GM10847 (cell line): Measurements from ENCODE around the gene HDAC4.

ENCODE experiments used
- POLR2A ChIP-seq: IDR thresholded peaks from 2 replicates; pipeline ENCODE4 v1.6.1; 2011; ENCODE audit not compliant: insufficient read length; ENCODE audit errors: extremely low read depth

HDAC4 gene

GRCh38 chr2:239269173-239269885, 131.5 kb downstream of the HDAC4 start:
- TF ChIP-seq POLR2A = no peak

- TF ChIP-seq POLR2A = no peak
Measured at GRCh38 chr2:239268549-239268948, 132.3 kb downstream of the HDAC4 start.

- TF ChIP-seq POLR2A = no peak
Measured at GRCh38 chr2:239268082-239268481, 132.7 kb downstream of the HDAC4 start.

- no peak for TF ChIP-seq POLR2A
Measured at GRCh38 chr2:239267288-239267951, 133.4 kb downstream of the HDAC4 start.

- no peak for TF ChIP-seq POLR2A
Measured at GRCh38 chr2:239266779-239267287, 134.0 kb downstream of the HDAC4 start.

- no peak for TF ChIP-seq POLR2A
Measured at GRCh38 chr2:239266434-239266766, 134.4 kb downstream of the HDAC4 start.

GRCh38 chr2:239265681-239266433, 135.0 kb downstream of the HDAC4 start:
- TF ChIP-seq POLR2A = no peak

- no peak for TF ChIP-seq POLR2A
Measured at GRCh38 chr2:239264838-239265651, 135.8 kb downstream of the HDAC4 start.

- TF ChIP-seq POLR2A = no peak
Measured at GRCh38 chr2:239264492-239264837, 136.4 kb downstream of the HDAC4 start.

GRCh38 chr2:239263669-239264491, 136.9 kb downstream of the HDAC4 start:
- no peak for TF ChIP-seq POLR2A

- no peak for TF ChIP-seq POLR2A
Measured at GRCh38 chr2:239263231-239263630, 137.6 kb downstream of the HDAC4 start.

GRCh38 chr2:239262484-239263230, 138.2 kb downstream of the HDAC4 start:
- no peak for TF ChIP-seq POLR2A

GRCh38 chr2:239261796-239262483, 138.9 kb downstream of the HDAC4 start:
- TF ChIP-seq POLR2A = no peak

- TF ChIP-seq POLR2A = no peak
Measured at GRCh38 chr2:239261356-239261755, 139.5 kb downstream of the HDAC4 start.
